ENCODE measurements around the gene LMAN1L.

DNA sequence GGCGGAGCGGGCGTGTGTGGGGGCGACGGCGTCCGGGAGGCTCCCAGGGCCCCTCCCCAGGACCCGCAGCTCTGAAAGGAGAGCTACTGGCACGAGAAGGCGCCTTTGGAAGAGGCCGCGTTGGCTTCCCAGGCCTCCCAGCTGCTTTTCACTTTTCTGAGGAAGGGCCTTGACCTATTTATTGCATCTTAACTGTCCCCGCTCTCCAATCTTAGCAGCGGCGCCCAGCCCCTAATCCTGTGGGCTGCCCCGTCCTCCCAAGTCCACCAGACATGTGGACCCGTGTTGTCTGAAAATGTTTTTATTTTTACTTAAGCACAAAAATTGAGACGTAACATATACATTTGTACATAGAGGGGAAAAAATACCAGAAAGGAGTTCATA is 30.8 kb downstream of the LMAN1L start:
- TF ChIP-seq, protein P1, sequence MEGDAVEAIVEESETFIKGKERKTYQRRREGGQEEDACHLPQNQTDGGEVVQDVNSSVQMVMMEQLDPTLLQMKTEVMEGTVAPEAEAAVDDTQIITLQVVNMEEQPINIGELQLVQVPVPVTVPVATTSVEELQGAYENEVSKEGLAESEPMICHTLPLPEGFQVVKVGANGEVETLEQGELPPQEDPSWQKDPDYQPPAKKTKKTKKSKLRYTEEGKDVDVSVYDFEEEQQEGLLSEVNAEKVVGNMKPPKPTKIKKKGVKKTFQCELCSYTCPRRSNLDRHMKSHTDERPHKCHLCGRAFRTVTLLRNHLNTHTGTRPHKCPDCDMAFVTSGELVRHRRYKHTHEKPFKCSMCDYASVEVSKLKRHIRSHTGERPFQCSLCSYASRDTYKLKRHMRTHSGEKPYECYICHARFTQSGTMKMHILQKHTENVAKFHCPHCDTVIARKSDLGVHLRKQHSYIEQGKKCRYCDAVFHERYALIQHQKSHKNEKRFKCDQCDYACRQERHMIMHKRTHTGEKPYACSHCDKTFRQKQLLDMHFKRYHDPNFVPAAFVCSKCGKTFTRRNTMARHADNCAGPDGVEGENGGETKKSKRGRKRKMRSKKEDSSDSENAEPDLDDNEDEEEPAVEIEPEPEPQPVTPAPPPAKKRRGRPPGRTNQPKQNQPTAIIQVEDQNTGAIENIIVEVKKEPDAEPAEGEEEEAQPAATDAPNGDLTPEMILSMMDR (IDR thresholded peaks at IDR 0.05 in 4 of 5, conservative IDR thresholded peaks at IDR 0.05 in 1 of 5): peak in 1 of 5 experiments; percentile 29
- no peak for TF ChIP-seq POLR2A (IDR thresholded peaks at IDR 0.05)
